GM23338 (cell line): ENCODE data around the gene ZCCHC4. TPM values are rescaled to one million over a fixed set of nuclear protein-coding genes. Genes with fewer than 3 reads are reported as not detected.

Source experiments
- ATAC-seq: fragments of 200-7000 bp; cut with Tn5 transposase; 3 replicates; pipeline ENCODE4 v1.9.1; 2020
- DNase-seq: peaks from one replicate; pipeline ENCODE4 v3.0.0-alpha.2; 2015; ENCODE audit warnings: low spot score
- H2AFZ ChIP-seq: fragments of 200-600 bp; sonication (generic); 2 replicates; pipeline ENCODE4 v1.8.0; 2016; ENCODE audit warnings: antibody characterized with exemption, mild to moderate bottlenecking, moderate library complexity
- H3F3A ChIP-seq: fragments of 200-600 bp; sonication (generic); replicated peaks from 2 replicates; pipeline ENCODE4 v1.8.0; 2017; ENCODE audit warnings: antibody characterized with exemption, mixed run types, low read depth
- H3K27ac ChIP-seq: fragments of 200-600 bp; sonication (generic); 2 replicates; pipeline ENCODE4 v1.6.1; 2016; ENCODE audit warnings: low read depth
- H3K27me3 ChIP-seq: fragments of 200-600 bp; sonication (generic); 2 replicates; pipeline ENCODE4 v1.8.0; 2016; ENCODE audit warnings: mild to moderate bottlenecking, mixed run types, moderate library complexity; ENCODE audit not compliant: insufficient read depth
- H3K36me3 ChIP-seq: fragments of 200-600 bp; sonication (generic); 2 replicates; pipeline ENCODE4 v1.8.0; 2016; ENCODE audit warnings: mild to moderate bottlenecking; ENCODE audit not compliant: insufficient read depth
- H3K4me1 ChIP-seq: fragments of 200-600 bp; sonication (generic); 2 replicates; pipeline ENCODE4 v1.8.0; 2016; ENCODE audit warnings: mild to moderate bottlenecking, moderate library complexity; ENCODE audit not compliant: insufficient read depth
- H3K4me2 ChIP-seq: fragments of 200-600 bp; sonication (generic); 2 replicates; pipeline ENCODE4 v1.7.1; 2017; ENCODE audit warnings: mixed run types
- H3K4me3 ChIP-seq: fragments of 200-600 bp; sonication (generic); 2 replicates; pipeline ENCODE4 v1.6.1; 2016; ENCODE audit warnings: mixed run types
- H3K79me2 ChIP-seq: fragments of 200-600 bp; sonication (generic); replicated peaks from 2 replicates; pipeline ENCODE4 v1.8.0; 2017; ENCODE audit warnings: mild to moderate bottlenecking; ENCODE audit not compliant: insufficient read depth
- H3K9me2 ChIP-seq: fragments of 200-600 bp; sonication (generic); 2 replicates; pipeline ENCODE4 v1.8.0; 2017; ENCODE audit not compliant: insufficient read depth
- H4K20me1 ChIP-seq: fragments of 200-600 bp; sonication (generic); replicated peaks from 2 replicates; pipeline ENCODE4 v1.8.0; 2017; ENCODE audit warnings: mild to moderate bottlenecking; ENCODE audit not compliant: insufficient read depth
- H3K27ac Mint-ChIP-seq: 2 replicates; pipeline ENCODE4 v1.8.0; 2020; ENCODE audit warnings: inconsistent platforms, mild to moderate bottlenecking, moderate library complexity, mixed read lengths
- H3K27me3 Mint-ChIP-seq: 3 replicates; pipeline ENCODE4 v1.8.0; 2022; ENCODE audit warnings: low read depth, mild to moderate bottlenecking, moderate library complexity, mixed read lengths, inconsistent platforms; ENCODE audit not compliant: insufficient read depth, poor library complexity
- H3K36me3 Mint-ChIP-seq: 3 replicates; pipeline ENCODE4 v1.8.0; 2021; ENCODE audit warnings: low read depth, mild to moderate bottlenecking, inconsistent platforms, moderate library complexity, mixed read lengths
- H3K4me1 Mint-ChIP-seq: 3 replicates; pipeline ENCODE4 v1.8.0; 2020; ENCODE audit warnings: mild to moderate bottlenecking, inconsistent platforms, mixed read lengths
- H3K4me3 Mint-ChIP-seq: 3 replicates; pipeline ENCODE4 v1.8.0; 2021; ENCODE audit warnings: moderate library complexity, mild to moderate bottlenecking, inconsistent platforms, mixed read lengths
- H3K9me3 Mint-ChIP-seq: 3 replicates; pipeline ENCODE4 v1.8.0; 2020; ENCODE audit warnings: moderate library complexity, mild to moderate bottlenecking, inconsistent platforms, mixed read lengths
- CREB1 ChIP-seq: fragments of 250-450 bp; sonication (Bioruptor Pico); IDR thresholded peaks from 2 replicates; pipeline ENCODE4 v1.5.0; 2020; ENCODE audit warnings: low read depth, mild to moderate bottlenecking, moderate library complexity
- CTCF ChIP-seq, 2 experiments: fragments of 200-600 bp in 1 of 2; sonication (generic) in 1 of 2; conservative IDR thresholded peaks; 2 replicates each; pipeline versions ENCODE4 v1.5.1 to v1.6.1; 2016 to 2017; ENCODE audit warnings: antibody characterized with exemption in 2 of 2, low read depth in 2 of 2, mild to moderate bottlenecking in 2 of 2, moderate library complexity in 1 of 2
- EZH2 ChIP-seq: fragments of 200-600 bp; sonication (generic); IDR thresholded peaks from one replicate; pipeline ENCODE4 v1.8.0; 2017; ENCODE audit warnings: antibody characterized with exemption, mild to moderate bottlenecking, low read depth; ENCODE audit not compliant: unreplicated experiment
- JUNB ChIP-seq: IDR thresholded peaks from one replicate; pipeline ENCODE4 v1.6.1; 2016; ENCODE audit warnings: antibody characterized with exemption; ENCODE audit not compliant: unreplicated experiment
- STAT1 ChIP-seq: IDR thresholded peaks from one replicate; pipeline ENCODE4 v1.6.1; 2016; ENCODE audit warnings: antibody characterized with exemption; ENCODE audit not compliant: unreplicated experiment
- ZNF331 ChIP-seq: fragments of 250-450 bp; sonication (Bioruptor Pico); IDR thresholded peaks from 2 replicates; pipeline ENCODE4 v1.5.0; 2020; ENCODE audit warnings: low read depth, mild to moderate bottlenecking, moderate library complexity
- ZNF462 ChIP-seq: fragments of 250-450 bp; sonication (Bioruptor Pico); IDR thresholded peaks from 2 replicates; pipeline ENCODE4 v1.5.0; 2020; ENCODE audit warnings: mild to moderate bottlenecking, moderate library complexity
- polyA plus RNA-seq: library from polyadenylated mRNA; unstranded; fragments of >200 nt; fragmentation: Nextera tagmentation; extraction: Ambion mirVana; gene quantifications from 2 replicates; pipeline ENCODE4 v1.2.1, GENCODE V29; 2016
- total RNA-seq: library from RNA; depleted of rRNA; stranded (reverse); fragments of >200 nt; shearing (Covaris generic); gene quantifications from 2 replicates; pipeline ENCODE4 v1.2.3, GENCODE V29; 2014

Gene ZCCHC4
- total and polyA plus RNA-seq, 2 experiments from 2014 or later = 11.3 to 17.9 TPM

GRCh38 chr4:25403699-25404098 is 91.1 kb downstream of the ZCCHC4 start (continued):
- TF ChIP-seq ZNF462 (no peak), STAT1 (no peak), ZNF331 (CRISPR knock-in tag) (no peak), JUNB (no peak)

- Mint-ChIP-seq H3K27me3 (peaks cover 1% of the 10 kb centered on the region), H3K27ac (no peak overlapping the region), H3K4me1 (no peaks in the 10 kb centered on the region), H3K9me3 (no peaks in the 10 kb centered on the region), H3K4me3 (no peak overlapping the region), H3K36me3 (peaks cover 52% of the 10 kb centered on the region)
- H3K27ac ChIP-seq = no peak overlapping the region
- H3K4me1 ChIP-seq = no peaks in the 10 kb centered on the region
- no peaks in the 10 kb centered on the region for H3K9me2 ChIP-seq
- H3K4me2 ChIP-seq = no peak overlapping the region
- no peak overlapping the region for H2AFZ ChIP-seq
- no peaks in the 10 kb centered on the region for H3F3A ChIP-seq
- no peak overlapping the region for H3K4me3 ChIP-seq
- ATAC-seq = no peak
- H3K79me2 ChIP-seq = no peaks in the 10 kb centered on the region
- peaks cover 6% of the 10 kb centered on the region; the same call in 1 of the 2 replicates for H4K20me1 ChIP-seq
- no peak for DNase-seq
- no peaks in the 10 kb centered on the region for H3K27me3 ChIP-seq
- peaks cover 28% of the 10 kb centered on the region; the same call in 1 of the 2 replicates for H3K36me3 ChIP-seq
- TF ChIP-seq EZH2 (no peak), CTCF (conservative IDR thresholded peaks at IDR 0.05; ENCODE audit: low read depth in 2 of 2) (no peak), ZNF462 (no peak), STAT1 (no peak), CREB1 (CRISPR knock-in tag) (no peak), ZNF331 (CRISPR knock-in tag) (no peak), JUNB (no peak)
These were observed 92.9 kb downstream of the ZCCHC4 start for GRCh38 chr4:25405453-25405852.
